Measurements from ENCODE around the gene KRT82. TPM values are rescaled to one million over a fixed set of nuclear protein-coding genes. Genes with fewer than 3 reads are reported as not detected.

Gene KRT82
- total and polyA plus RNA-seq, 2 experiments from 2014 or later, result not detected

GRCh38 chr12:52438305-52439301, 32.5 kb upstream of the KRT82 start:
- Histone ChIP-seq H2AFZ (no peak overlapping the region), H4K20me1 (replicated peaks; ENCODE audit: insufficient read depth) (no peaks in the 10 kb centered on the region), H3K4me1 (ENCODE audit: insufficient read depth) (peaks cover 5% of the 10 kb centered on the region; the same call in 1 of the 2 replicates), H3K27ac (ENCODE audit: low read depth) (no peak overlapping the region), H3F3A (replicated peaks; ENCODE audit: low read depth) (no peaks in the 10 kb centered on the region), H3K27me3 (ENCODE audit: insufficient read depth) (no peaks in the 10 kb centered on the region), H3K4me2 (no peak overlapping the region), H3K4me3 (no peak overlapping the region), H3K79me2 (replicated peaks; ENCODE audit: insufficient read depth) (no peaks in the 10 kb centered on the region), H3K36me3 (ENCODE audit: insufficient read depth) (no peaks in the 10 kb centered on the region), H3K9me2 (ENCODE audit: insufficient read depth) (peaks cover 8% of the 10 kb centered on the region; the same call in 1 of the 2 replicates)
- Mint-ChIP-seq H3K4me1 (peaks cover 17% of the 10 kb centered on the region), H3K36me3 (ENCODE audit: low read depth) (no peaks in the 10 kb centered on the region), H3K9me3 (no peaks in the 10 kb centered on the region; the same call in 1 of the 3 replicates), H3K4me3 (no peak overlapping the region), H3K27ac (no peak overlapping the region), H3K27me3 (ENCODE audit: insufficient read depth, low read depth, poor library complexity) (peaks cover 3% of the 10 kb centered on the region)
- no peak for TF ChIP-seq CREB1 (CRISPR knock-in tag; IDR thresholded peaks at IDR 0.05; ENCODE audit: low read depth)
- no peak for TF ChIP-seq REST (IDR thresholded peaks at IDR 0.05; ENCODE audit: unreplicated experiment)
- TF ChIP-seq EZH2 (IDR thresholded peaks at IDR 0.05; ENCODE audit: low read depth, unreplicated experiment), result no peak
- TF ChIP-seq STAT1 (IDR thresholded peaks at IDR 0.05; ENCODE audit: unreplicated experiment), result no peak
- no peak for TF ChIP-seq NANOG (IDR thresholded peaks at IDR 0.05; ENCODE audit: borderline replicate concordance)
- no peak for TF ChIP-seq CTCF (conservative IDR thresholded peaks at IDR 0.05; ENCODE audit: low read depth in 2 of 2)
- no peak for TF ChIP-seq ZNF462 (CRISPR knock-in tag; IDR thresholded peaks at IDR 0.05)
- TF ChIP-seq POLR2AphosphoS5 (IDR thresholded peaks at IDR 0.05; ENCODE audit: low read depth), result no peak
- no peak for TF ChIP-seq ZNF114 (CRISPR knock-in tag; IDR thresholded peaks at IDR 0.05)
- no peak for TF ChIP-seq EZH2phosphoT487 (IDR thresholded peaks at IDR 0.05; ENCODE audit: unreplicated experiment)
- TF ChIP-seq ETS1 (IDR thresholded peaks at IDR 0.05), result no peak
- no peak for ATAC-seq
- DNase-seq (ENCODE audit: low spot score), result no peak
